Prostate gland (tissue), 2 donors: ENCODE results near the gene OSBPL9.

ENCODE experiments used
- POLR2A ChIP-seq: fragments of 450-650 bp; IDR thresholded peaks from one replicate; pipeline ENCODE4 v1.6.1; 2016; ENCODE audit warnings: antibody characterized with exemption, mild to moderate bottlenecking
- TF ChIP-seq, protein P1 (sequence below), 4 experiments: fragments of 200-600 bp in 2 of 4; fragments of 450-650 bp in 2 of 4; sonication (generic) in 2 of 4; IDR thresholded peaks; 1 replicate in 3 of 4; 2 replicates in 1 of 4; pipeline ENCODE4 v1.5.1; 2016 to 2019; ENCODE audit warnings: antibody characterized with exemption in 4 of 4, mild to moderate bottlenecking in 2 of 4, moderate library complexity in 2 of 4

DNA sequence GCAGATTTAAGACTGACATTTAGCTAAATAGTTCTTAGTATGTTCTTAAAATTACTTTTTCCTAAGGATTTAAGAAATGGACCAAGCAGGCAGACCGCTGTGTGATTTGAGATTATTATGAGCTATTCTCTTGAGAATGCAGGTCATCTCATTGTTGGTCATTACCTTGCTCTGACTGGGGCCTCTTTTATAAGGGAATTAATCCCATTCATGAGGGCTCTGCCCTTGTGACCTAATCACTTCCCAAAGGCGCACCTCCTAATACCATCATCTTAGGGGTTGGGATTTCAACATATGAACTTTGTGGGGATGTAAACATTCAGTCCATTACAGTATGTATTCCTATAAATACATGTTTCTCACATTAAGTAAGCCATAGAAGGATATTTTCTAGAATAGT lies 24.2 kb downstream of the OSBPL9 start:
- TF ChIP-seq, protein P1, sequence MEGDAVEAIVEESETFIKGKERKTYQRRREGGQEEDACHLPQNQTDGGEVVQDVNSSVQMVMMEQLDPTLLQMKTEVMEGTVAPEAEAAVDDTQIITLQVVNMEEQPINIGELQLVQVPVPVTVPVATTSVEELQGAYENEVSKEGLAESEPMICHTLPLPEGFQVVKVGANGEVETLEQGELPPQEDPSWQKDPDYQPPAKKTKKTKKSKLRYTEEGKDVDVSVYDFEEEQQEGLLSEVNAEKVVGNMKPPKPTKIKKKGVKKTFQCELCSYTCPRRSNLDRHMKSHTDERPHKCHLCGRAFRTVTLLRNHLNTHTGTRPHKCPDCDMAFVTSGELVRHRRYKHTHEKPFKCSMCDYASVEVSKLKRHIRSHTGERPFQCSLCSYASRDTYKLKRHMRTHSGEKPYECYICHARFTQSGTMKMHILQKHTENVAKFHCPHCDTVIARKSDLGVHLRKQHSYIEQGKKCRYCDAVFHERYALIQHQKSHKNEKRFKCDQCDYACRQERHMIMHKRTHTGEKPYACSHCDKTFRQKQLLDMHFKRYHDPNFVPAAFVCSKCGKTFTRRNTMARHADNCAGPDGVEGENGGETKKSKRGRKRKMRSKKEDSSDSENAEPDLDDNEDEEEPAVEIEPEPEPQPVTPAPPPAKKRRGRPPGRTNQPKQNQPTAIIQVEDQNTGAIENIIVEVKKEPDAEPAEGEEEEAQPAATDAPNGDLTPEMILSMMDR (IDR thresholded peaks at IDR 0.05), result no peak
- no peak for TF ChIP-seq POLR2A
